H9 (cell line): ENCODE results near the gene WEE1. TPM values are rescaled to one million over a fixed set of nuclear protein-coding genes. Genes with fewer than 3 reads are reported as not detected.

Experiments
- DNase-seq: peaks from one replicate; pipeline ENCODE4 v3.0.0-alpha.2; 2017
- H2AFZ ChIP-seq: one replicate; pipeline ENCODE4 v1.6.1; 2013; ENCODE audit warnings: mild to moderate bottlenecking, low read length, control low read depth, moderate library complexity
- H2AK5ac ChIP-seq: 2 replicates; pipeline ENCODE4 v1.6.1; 2013; ENCODE audit warnings: low read length, control low read depth, mixed read lengths; ENCODE audit not compliant: insufficient read length
- H2BK120ac ChIP-seq: one replicate; pipeline ENCODE4 v1.6.1; 2013; ENCODE audit warnings: low read depth, mild to moderate bottlenecking, low read length, control low read depth, inconsistent platforms; ENCODE audit not compliant: poor library complexity, severe bottlenecking
- H2BK12ac ChIP-seq: 2 replicates; pipeline ENCODE4 v1.6.1; 2013; ENCODE audit warnings: low read length, control low read depth, mixed read lengths, low read depth; ENCODE audit not compliant: insufficient read length
- H2BK15ac ChIP-seq: 2 replicates; pipeline ENCODE4 v1.6.1; 2013; ENCODE audit warnings: low read depth, low read length, control low read depth
- H2BK20ac ChIP-seq: one replicate; pipeline ENCODE4 v1.6.1; 2013; ENCODE audit warnings: low read depth, mild to moderate bottlenecking, low read length, control low read depth, inconsistent platforms; ENCODE audit not compliant: poor library complexity, severe bottlenecking
- H2BK5ac ChIP-seq: 2 replicates; pipeline ENCODE4 v1.6.1; 2013; ENCODE audit warnings: low read length, control low read depth, mixed read lengths; ENCODE audit not compliant: insufficient read length
- H3K14ac ChIP-seq: 2 replicates; pipeline ENCODE4 v1.6.1; 2013; ENCODE audit warnings: low read length, control low read depth; ENCODE audit not compliant: insufficient read depth
- H3K18ac ChIP-seq: 2 replicates; pipeline ENCODE4 v1.6.1; 2013; ENCODE audit warnings: low read depth, mild to moderate bottlenecking, mixed read lengths, low read length, control low read depth; ENCODE audit not compliant: insufficient read length
- H3K23ac ChIP-seq: 2 replicates; pipeline ENCODE4 v1.6.1; 2013; ENCODE audit warnings: low read length, control low read depth, mixed read lengths, low read depth; ENCODE audit not compliant: insufficient read length
- H3K23me2 ChIP-seq: 2 replicates; pipeline ENCODE4 v1.6.1; 2013; ENCODE audit warnings: low read depth, mild to moderate bottlenecking, mixed read lengths, low read length, control low read depth; ENCODE audit not compliant: insufficient read length, poor library complexity, severe bottlenecking
- H3K27ac ChIP-seq: 2 replicates; pipeline ENCODE4 v1.5.1; 2013; ENCODE audit warnings: low read length, control low read depth, mixed read lengths, low read depth; ENCODE audit not compliant: insufficient read length
- H3K27me3 ChIP-seq: 2 replicates; pipeline ENCODE4 v1.6.1; 2013; ENCODE audit warnings: low read length, control low read depth, inconsistent platforms; ENCODE audit not compliant: insufficient read depth
- H3K4ac ChIP-seq: 2 replicates; pipeline ENCODE4 v1.6.1; 2013; ENCODE audit warnings: low read depth, mild to moderate bottlenecking, control low read depth, inconsistent platforms, low read length, moderate library complexity
- H3K4me1 ChIP-seq: 2 replicates; pipeline ENCODE4 v1.6.1; 2013; ENCODE audit warnings: low read length, control low read depth, inconsistent platforms; ENCODE audit not compliant: insufficient read depth
- H3K4me2 ChIP-seq: 2 replicates; pipeline ENCODE4 v1.6.1; 2013; ENCODE audit warnings: low read length, control low read depth, mixed read lengths; ENCODE audit not compliant: insufficient read length, insufficient read depth
- H3K56ac ChIP-seq: 2 replicates; pipeline ENCODE4 v1.6.1; 2013; ENCODE audit warnings: low read depth, mild to moderate bottlenecking, mixed read lengths, low read length, control low read depth; ENCODE audit not compliant: insufficient read length
- H3K79me1 ChIP-seq: 2 replicates; pipeline ENCODE4 v1.6.1; 2013; ENCODE audit warnings: low read depth, mild to moderate bottlenecking, moderate library complexity, low read length, control low read depth, inconsistent platforms; ENCODE audit not compliant: insufficient read depth, poor library complexity, severe bottlenecking
- H3K79me2 ChIP-seq: 2 replicates; pipeline ENCODE4 v1.6.1; 2013; ENCODE audit warnings: low read length, control low read depth, inconsistent platforms; ENCODE audit not compliant: insufficient read depth
- H3K9ac ChIP-seq: 2 replicates; pipeline ENCODE4 v1.6.1; 2013; ENCODE audit warnings: low read length, control low read depth, mixed read lengths; ENCODE audit not compliant: insufficient read length; ENCODE audit errors: extremely low read depth
- H3K9me3 ChIP-seq: one replicate; pipeline ENCODE4 v1.6.1; 2013; ENCODE audit warnings: low read depth, low read length, inconsistent platforms; ENCODE audit not compliant: control insufficient read depth
- H3T11ph ChIP-seq: one replicate; pipeline ENCODE4 v1.6.1; 2013; ENCODE audit warnings: mild to moderate bottlenecking, low read length, control low read depth, inconsistent platforms
- H4K20me1 ChIP-seq: one replicate; pipeline ENCODE4 v1.6.1; 2013; ENCODE audit not compliant: control insufficient read depth, insufficient read length, insufficient read depth
- H4K5ac ChIP-seq: 2 replicates; pipeline ENCODE4 v1.6.1; 2013; ENCODE audit warnings: low read depth, mild to moderate bottlenecking, mixed read lengths, low read length, control low read depth; ENCODE audit not compliant: insufficient read length
- H4K8ac ChIP-seq: replicated peaks from 2 replicates; pipeline ENCODE4 v1.6.1; 2013; ENCODE audit warnings: low read length, control low read depth, mixed read lengths, low read depth; ENCODE audit not compliant: insufficient read length
- H4K91ac ChIP-seq: 2 replicates; pipeline ENCODE4 v1.6.1; 2013; ENCODE audit warnings: low read depth, mild to moderate bottlenecking, moderate library complexity, mixed read lengths, low read length, control low read depth; ENCODE audit not compliant: insufficient read length
- H3K27ac Mint-ChIP-seq, 3 experiments: 2 replicates in 2 of 3; 3 replicates in 1 of 3; pipeline ENCODE4 v1.8.0; 2020 to 2021; ENCODE audit warnings: mixed read lengths in 3 of 3, mild to moderate bottlenecking in 1 of 3, moderate library complexity in 1 of 3
- H3K27me3 Mint-ChIP-seq: 2 replicates; pipeline ENCODE4 v1.8.0; 2021; ENCODE audit warnings: low read depth, mild to moderate bottlenecking, moderate library complexity, mixed read lengths
- H3K36me3 Mint-ChIP-seq, 3 experiments: 2 replicates in 2 of 3; 3 replicates in 1 of 3; pipeline ENCODE4 v1.8.0; 2020 to 2021; ENCODE audit warnings: low read depth in 3 of 3, mixed read lengths in 3 of 3; ENCODE audit not compliant: insufficient read depth in 1 of 3
- H3K4me1 Mint-ChIP-seq, 2 experiments: 2 replicates each; pipeline ENCODE4 v1.8.0; 2020; ENCODE audit warnings: mixed read lengths in 2 of 2
- H3K4me3 Mint-ChIP-seq, 2 experiments: 2 replicates in 1 of 2; 3 replicates in 1 of 2; pipeline ENCODE4 v1.8.0; 2020 to 2021; ENCODE audit warnings: mild to moderate bottlenecking in 2 of 2, mixed read lengths in 2 of 2, moderate library complexity in 1 of 2
- H3K9me3 Mint-ChIP-seq, 2 experiments: 2 replicates in 1 of 2; 3 replicates in 1 of 2; pipeline ENCODE4 v1.8.0; 2020; ENCODE audit warnings: mild to moderate bottlenecking in 2 of 2, mixed read lengths in 2 of 2, moderate library complexity in 1 of 2
- CTCF ChIP-seq: fragments of 200-600 bp; sonication (generic); conservative IDR thresholded peaks from 3 replicates; pipeline ENCODE4 v1.8.0; 2021; ENCODE audit warnings: antibody characterized with exemption, mild to moderate bottlenecking
- whole genome bisulfite sequencing: extraction: QIAGEN DNeasy Blood & Tissue Kit; methylation state at CpG from one replicate; pipeline ENCODE4 v1.1.7; 2013; ENCODE audit warnings: missing lambda C conversion rate, low lambda C conversion rate, mixed read lengths; ENCODE audit not compliant: insufficient read length; ENCODE audit errors: extremely low coverage; 5-methylcytosine and 5-hydroxymethylcytosine counted together
- total RNA-seq: library from RNA; stranded (reverse); gene quantifications from 2 replicates; pipeline ENCODE4 v1.2.1, GENCODE V29; 2021

WEE1 gene
- total RNA-seq, 1 experiment from 2014 or later: 142 TPM

- H3K36me3 Mint-ChIP-seq: no peaks in the 10 kb centered on the region
- peak; percentile 98 for TF ChIP-seq CTCF
- Histone ChIP-seq H3K18ac (no peak overlapping the region), H4K20me1 (no peaks in the 10 kb centered on the region), H3K27ac (no peak overlapping the region), H3K23me2 (no peaks in the 10 kb centered on the region), H4K5ac (no peak overlapping the region), H3K79me2 (no peaks in the 10 kb centered on the region), H2AK5ac (no peak overlapping the region), H3T11ph (no peak overlapping the region), H2BK20ac (no peak overlapping the region), H3K9me3 (no peaks in the 10 kb centered on the region), H3K9ac (no peak overlapping the region), H3K23ac (no peak overlapping the region), H3K14ac (no peak overlapping the region), H3K4me1 (no peaks in the 10 kb centered on the region; the same call in 1 of the 2 replicates), H3K4me2 (no peak overlapping the region), H4K91ac (no peak overlapping the region), H2BK15ac (no peak overlapping the region), H2BK120ac (no peak overlapping the region), H2BK5ac (no peak overlapping the region), H3K4ac (no peak overlapping the region), H3K56ac (no peak overlapping the region), H2BK12ac (no peak overlapping the region), H3K79me1 (no peaks in the 10 kb centered on the region), H2AFZ (no peak overlapping the region), H3K27me3 (no peaks in the 10 kb centered on the region), H4K8ac (no peak overlapping the region)
- H3K27ac Mint-ChIP-seq: no peak overlapping the region; a peak in 1 of 7 replicates
- no CpG with 5 or more reads among the region's 6 CpGs for WGBS
- H3K4me3 Mint-ChIP-seq: no peak overlapping the region
- no peaks in the 10 kb centered on the region; the same call in 1 of the 2 replicates for H3K27me3 Mint-ChIP-seq
- peaks cover 25% of the 10 kb centered on the region in 2 experiments for H3K4me1 Mint-ChIP-seq
- no peaks in the 10 kb centered on the region for H3K9me3 Mint-ChIP-seq
- DNase-seq: peak; percentile 88
Observed at GRCh38 chr11:9535189-9535781, 38.2 kb upstream of the WEE1 start.
